Measurements from ENCODE around the gene NTRK2.

The NTRK2 gene

DNA sequence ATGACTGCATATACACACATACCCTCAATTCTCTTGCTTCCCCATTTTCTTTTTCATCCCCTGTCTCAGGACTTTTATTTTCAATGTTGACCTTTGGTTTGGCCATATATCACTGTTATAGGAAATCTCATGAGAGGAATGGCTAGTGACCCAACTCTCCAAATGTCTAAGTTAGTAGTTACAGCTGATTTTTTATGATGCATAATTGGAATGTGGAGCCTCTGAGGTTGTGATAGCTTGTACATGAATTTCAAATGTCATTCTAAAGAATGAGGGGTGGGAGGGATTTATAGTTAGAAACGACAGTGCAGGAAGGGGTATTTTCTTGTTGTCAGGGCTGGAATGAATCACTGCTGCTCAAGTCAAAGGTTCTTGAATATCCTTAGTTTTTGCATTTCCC is 356.1 kb downstream of the NTRK2 start:
- POLR2A ChIA-PET = no interaction called here
- no peak for TF ChIP-seq ZNF837 (tag by site-specific recombination; IDR thresholded peaks at IDR 0.05)
- TF ChIP-seq, protein P1, sequence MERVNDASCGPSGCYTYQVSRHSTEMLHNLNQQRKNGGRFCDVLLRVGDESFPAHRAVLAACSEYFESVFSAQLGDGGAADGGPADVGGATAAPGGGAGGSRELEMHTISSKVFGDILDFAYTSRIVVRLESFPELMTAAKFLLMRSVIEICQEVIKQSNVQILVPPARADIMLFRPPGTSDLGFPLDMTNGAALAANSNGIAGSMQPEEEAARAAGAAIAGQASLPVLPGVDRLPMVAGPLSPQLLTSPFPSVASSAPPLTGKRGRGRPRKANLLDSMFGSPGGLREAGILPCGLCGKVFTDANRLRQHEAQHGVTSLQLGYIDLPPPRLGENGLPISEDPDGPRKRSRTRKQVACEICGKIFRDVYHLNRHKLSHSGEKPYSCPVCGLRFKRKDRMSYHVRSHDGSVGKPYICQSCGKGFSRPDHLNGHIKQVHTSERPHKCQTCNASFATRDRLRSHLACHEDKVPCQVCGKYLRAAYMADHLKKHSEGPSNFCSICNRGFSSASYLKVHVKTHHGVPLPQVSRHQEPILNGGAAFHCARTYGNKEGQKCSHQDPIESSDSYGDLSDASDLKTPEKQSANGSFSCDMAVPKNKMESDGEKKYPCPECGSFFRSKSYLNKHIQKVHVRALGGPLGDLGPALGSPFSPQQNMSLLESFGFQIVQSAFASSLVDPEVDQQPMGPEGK (tag by site-specific recombination; IDR thresholded peaks at IDR 0.05) = no peak
- TF ChIP-seq, protein P2, sequence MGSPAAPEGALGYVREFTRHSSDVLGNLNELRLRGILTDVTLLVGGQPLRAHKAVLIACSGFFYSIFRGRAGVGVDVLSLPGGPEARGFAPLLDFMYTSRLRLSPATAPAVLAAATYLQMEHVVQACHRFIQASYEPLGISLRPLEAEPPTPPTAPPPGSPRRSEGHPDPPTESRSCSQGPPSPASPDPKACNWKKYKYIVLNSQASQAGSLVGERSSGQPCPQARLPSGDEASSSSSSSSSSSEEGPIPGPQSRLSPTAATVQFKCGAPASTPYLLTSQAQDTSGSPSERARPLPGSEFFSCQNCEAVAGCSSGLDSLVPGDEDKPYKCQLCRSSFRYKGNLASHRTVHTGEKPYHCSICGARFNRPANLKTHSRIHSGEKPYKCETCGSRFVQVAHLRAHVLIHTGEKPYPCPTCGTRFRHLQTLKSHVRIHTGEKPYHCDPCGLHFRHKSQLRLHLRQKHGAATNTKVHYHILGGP (tag by site-specific recombination; IDR thresholded peaks at IDR 0.05) = no peak
- no peak for TF ChIP-seq HOXD13 (CRISPR knock-in tag; IDR thresholded peaks at IDR 0.05; ENCODE audit: borderline replicate concordance)
- no peak for TF ChIP-seq ZNF777 (tag by site-specific recombination; IDR thresholded peaks at IDR 0.05; ENCODE audit: borderline replicate concordance)
- TF ChIP-seq ZNF596 (tag by site-specific recombination; IDR thresholded peaks at IDR 0.05) = no peak
- TF ChIP-seq ZSCAN30 (tag by site-specific recombination; IDR thresholded peaks at IDR 0.05) = no peak
- TF ChIP-seq, protein P3, sequence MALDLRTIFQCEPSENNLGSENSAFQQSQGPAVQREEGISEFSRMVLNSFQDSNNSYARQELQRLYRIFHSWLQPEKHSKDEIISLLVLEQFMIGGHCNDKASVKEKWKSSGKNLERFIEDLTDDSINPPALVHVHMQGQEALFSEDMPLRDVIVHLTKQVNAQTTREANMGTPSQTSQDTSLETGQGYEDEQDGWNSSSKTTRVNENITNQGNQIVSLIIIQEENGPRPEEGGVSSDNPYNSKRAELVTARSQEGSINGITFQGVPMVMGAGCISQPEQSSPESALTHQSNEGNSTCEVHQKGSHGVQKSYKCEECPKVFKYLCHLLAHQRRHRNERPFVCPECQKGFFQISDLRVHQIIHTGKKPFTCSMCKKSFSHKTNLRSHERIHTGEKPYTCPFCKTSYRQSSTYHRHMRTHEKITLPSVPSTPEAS (tag by site-specific recombination; IDR thresholded peaks at IDR 0.05) = no peak
- TF ChIP-seq ZBTB8A (tag by site-specific recombination; IDR thresholded peaks at IDR 0.05) = no peak
- TF ChIP-seq ZBTB20 (tag by site-specific recombination; IDR thresholded peaks at IDR 0.05) = no peak
- no peak for TF ChIP-seq ZNF585B (tag by site-specific recombination; IDR thresholded peaks at IDR 0.05)
- no peak for TF ChIP-seq ZNF571 (tag by site-specific recombination; IDR thresholded peaks at IDR 0.05)
- TF ChIP-seq, protein P4, sequence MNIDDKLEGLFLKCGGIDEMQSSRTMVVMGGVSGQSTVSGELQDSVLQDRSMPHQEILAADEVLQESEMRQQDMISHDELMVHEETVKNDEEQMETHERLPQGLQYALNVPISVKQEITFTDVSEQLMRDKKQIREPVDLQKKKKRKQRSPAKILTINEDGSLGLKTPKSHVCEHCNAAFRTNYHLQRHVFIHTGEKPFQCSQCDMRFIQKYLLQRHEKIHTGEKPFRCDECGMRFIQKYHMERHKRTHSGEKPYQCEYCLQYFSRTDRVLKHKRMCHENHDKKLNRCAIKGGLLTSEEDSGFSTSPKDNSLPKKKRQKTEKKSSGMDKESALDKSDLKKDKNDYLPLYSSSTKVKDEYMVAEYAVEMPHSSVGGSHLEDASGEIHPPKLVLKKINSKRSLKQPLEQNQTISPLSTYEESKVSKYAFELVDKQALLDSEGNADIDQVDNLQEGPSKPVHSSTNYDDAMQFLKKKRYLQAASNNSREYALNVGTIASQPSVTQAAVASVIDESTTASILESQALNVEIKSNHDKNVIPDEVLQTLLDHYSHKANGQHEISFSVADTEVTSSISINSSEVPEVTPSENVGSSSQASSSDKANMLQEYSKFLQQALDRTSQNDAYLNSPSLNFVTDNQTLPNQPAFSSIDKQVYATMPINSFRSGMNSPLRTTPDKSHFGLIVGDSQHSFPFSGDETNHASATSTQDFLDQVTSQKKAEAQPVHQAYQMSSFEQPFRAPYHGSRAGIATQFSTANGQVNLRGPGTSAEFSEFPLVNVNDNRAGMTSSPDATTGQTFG (tag by site-specific recombination; IDR thresholded peaks at IDR 0.05; ENCODE audit: borderline replicate concordance) = no peak
- TF ChIP-seq, protein P5, sequence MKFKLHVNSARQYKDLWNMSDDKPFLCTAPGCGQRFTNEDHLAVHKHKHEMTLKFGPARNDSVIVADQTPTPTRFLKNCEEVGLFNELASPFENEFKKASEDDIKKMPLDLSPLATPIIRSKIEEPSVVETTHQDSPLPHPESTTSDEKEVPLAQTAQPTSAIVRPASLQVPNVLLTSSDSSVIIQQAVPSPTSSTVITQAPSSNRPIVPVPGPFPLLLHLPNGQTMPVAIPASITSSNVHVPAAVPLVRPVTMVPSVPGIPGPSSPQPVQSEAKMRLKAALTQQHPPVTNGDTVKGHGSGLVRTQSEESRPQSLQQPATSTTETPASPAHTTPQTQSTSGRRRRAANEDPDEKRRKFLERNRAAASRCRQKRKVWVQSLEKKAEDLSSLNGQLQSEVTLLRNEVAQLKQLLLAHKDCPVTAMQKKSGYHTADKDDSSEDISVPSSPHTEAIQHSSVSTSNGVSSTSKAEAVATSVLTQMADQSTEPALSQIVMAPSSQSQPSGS (tag by site-specific recombination; IDR thresholded peaks at IDR 0.05; ENCODE audit: low read depth) = no peak
- no peak for TF ChIP-seq ZNF555 (tag by site-specific recombination; conservative IDR thresholded peaks at IDR 0.05)
- H3K27ac ChIP-seq (ENCODE audit: extremely low read depth, low read depth, low read length) = no peak overlapping the region

DNA sequence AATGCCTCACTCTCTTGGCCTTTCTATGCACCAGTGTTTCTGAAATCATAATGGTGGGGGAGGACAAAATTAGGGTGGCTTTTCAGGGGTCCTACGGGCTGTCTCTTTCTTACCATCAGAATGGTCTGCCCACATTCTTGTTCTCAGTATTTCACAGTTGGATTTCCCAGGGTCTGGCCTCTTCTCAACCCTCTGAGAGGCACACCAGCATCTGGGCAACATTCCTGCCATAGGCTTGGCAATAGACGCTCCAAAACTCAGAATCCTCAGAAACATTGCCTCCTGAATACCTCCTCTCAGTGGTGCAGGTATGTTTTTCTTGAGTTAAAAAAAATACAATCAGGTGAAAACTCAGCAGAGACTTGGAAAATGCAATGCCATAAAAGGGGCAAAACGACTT is 358.3 kb downstream of the NTRK2 start:
- CTCF ChIA-PET = no interaction called here
- POLR2A ChIA-PET = no interaction called here
- no peak for TF ChIP-seq ZNF324 (tag by site-specific recombination; IDR thresholded peaks at IDR 0.05)
- TF ChIP-seq ZNF701 (tag by site-specific recombination; IDR thresholded peaks at IDR 0.05) = no peak
- TF ChIP-seq ZNF114 (tag by site-specific recombination; IDR thresholded peaks at IDR 0.05) = no peak
- no peak for TF ChIP-seq SP7 (tag by site-specific recombination; IDR thresholded peaks at IDR 0.05)
- no peak for TF ChIP-seq ZFP3 (tag by site-specific recombination; IDR thresholded peaks at IDR 0.05; ENCODE audit: low read depth)
- TF ChIP-seq KLF8 (tag by site-specific recombination; IDR thresholded peaks at IDR 0.05) = no peak
- no peak for TF ChIP-seq SCRT1 (tag by site-specific recombination; IDR thresholded peaks at IDR 0.05; ENCODE audit: borderline replicate concordance)
- no peak for TF ChIP-seq ZNF623 (tag by site-specific recombination; IDR thresholded peaks at IDR 0.05)
- no peak for TF ChIP-seq ZNF555 (tag by site-specific recombination; conservative IDR thresholded peaks at IDR 0.05)
- no peak for TF ChIP-seq ZNF747 (tag by site-specific recombination; IDR thresholded peaks at IDR 0.05)
- TF ChIP-seq ZNF548 (tag by site-specific recombination; IDR thresholded peaks at IDR 0.05) = no peak
- TF ChIP-seq ZNF426 (tag by site-specific recombination; IDR thresholded peaks at IDR 0.05) = no peak
- no peak for TF ChIP-seq ZNF366 (tag by site-specific recombination; conservative IDR thresholded peaks at IDR 0.05)
- TF ChIP-seq ZNF140 (tag by site-specific recombination; IDR thresholded peaks at IDR 0.05) = no peak

More for the DNA sequence above, 356.1 kb downstream of the NTRK2 start:
- no peaks in the 10 kb centered on the region for H3K9me3 ChIP-seq (ENCODE audit: control insufficient read depth, insufficient read depth, low read depth, low read length)
- H3K4me3 ChIP-seq (ENCODE audit: low read depth, low read length) = no peak overlapping the region
- H3K4me1 ChIP-seq (ENCODE audit: control insufficient read depth, insufficient read depth, low read length) = no peaks in the 10 kb centered on the region
- no peaks in the 10 kb centered on the region for H3K36me3 ChIP-seq (ENCODE audit: control insufficient read depth in 2 of 2, insufficient read depth in 1 of 2, low read length in 2 of 2)
- CTCF ChIA-PET = no interaction called here

More for the DNA sequence above, 358.3 kb downstream of the NTRK2 start:
- Histone ChIP-seq H3K9me3 (ENCODE audit: control insufficient read depth, insufficient read depth, low read depth, low read length) (no peaks in the 10 kb centered on the region), H3K27ac (ENCODE audit: extremely low read depth, low read depth, low read length) (no peak overlapping the region), H3K4me3 (ENCODE audit: low read depth, low read length) (no peak overlapping the region), H3K36me3 (ENCODE audit: control insufficient read depth in 2 of 2, insufficient read depth in 1 of 2, low read length in 2 of 2) (no peaks in the 10 kb centered on the region), H3K4me1 (ENCODE audit: control insufficient read depth, insufficient read depth, low read length) (no peaks in the 10 kb centered on the region)

All from HEK293 (cell line).